ENCODE measurements around the gene KLHL1.

KLHL1 gene

DNA sequence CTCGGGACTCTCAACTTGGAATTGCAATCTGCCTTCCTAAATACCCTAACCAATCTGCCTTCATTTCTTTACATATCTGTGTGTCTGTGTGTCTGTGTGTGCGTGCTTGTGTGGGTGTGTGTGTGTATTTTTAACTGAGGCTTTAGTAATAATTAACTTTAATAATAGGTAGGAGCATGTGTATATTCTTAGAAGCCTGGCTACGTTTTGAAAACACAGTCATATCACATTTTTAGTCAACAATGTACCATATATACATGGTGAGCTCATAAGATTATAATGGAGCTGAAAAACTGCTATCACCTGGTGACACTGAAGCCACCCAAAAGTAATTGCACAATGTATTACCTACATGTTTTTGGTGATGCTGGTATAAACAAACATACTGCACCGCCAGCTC, 66.1 kb downstream of the KLHL1 start:
- TF ChIP-seq, protein P1, sequence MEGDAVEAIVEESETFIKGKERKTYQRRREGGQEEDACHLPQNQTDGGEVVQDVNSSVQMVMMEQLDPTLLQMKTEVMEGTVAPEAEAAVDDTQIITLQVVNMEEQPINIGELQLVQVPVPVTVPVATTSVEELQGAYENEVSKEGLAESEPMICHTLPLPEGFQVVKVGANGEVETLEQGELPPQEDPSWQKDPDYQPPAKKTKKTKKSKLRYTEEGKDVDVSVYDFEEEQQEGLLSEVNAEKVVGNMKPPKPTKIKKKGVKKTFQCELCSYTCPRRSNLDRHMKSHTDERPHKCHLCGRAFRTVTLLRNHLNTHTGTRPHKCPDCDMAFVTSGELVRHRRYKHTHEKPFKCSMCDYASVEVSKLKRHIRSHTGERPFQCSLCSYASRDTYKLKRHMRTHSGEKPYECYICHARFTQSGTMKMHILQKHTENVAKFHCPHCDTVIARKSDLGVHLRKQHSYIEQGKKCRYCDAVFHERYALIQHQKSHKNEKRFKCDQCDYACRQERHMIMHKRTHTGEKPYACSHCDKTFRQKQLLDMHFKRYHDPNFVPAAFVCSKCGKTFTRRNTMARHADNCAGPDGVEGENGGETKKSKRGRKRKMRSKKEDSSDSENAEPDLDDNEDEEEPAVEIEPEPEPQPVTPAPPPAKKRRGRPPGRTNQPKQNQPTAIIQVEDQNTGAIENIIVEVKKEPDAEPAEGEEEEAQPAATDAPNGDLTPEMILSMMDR (IDR thresholded peaks at IDR 0.05), result no peak

DNA sequence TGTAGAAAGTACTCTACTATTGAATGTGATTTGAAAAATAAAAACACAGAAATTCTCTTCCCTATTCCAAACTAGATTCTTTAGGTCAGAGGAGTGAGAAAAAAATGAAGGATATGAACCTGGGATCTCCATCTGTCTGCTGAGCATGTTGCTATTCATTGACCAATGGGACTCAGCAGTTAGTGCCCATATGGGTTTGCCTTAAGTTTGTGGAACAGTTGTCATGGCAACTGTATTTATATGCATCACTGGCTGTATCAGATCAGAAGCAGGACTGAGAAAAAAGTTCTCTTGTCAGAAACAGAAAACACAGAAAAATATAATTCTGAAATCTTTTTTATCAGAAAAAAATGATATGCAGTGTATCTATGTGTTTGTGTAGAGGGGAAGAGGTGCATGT, 74.0 kb downstream of the KLHL1 start:
- TF ChIP-seq, protein P1 (IDR thresholded peaks at IDR 0.05), result no peak

- TF ChIP-seq, protein P1 (IDR thresholded peaks at IDR 0.05), result no peak
Measured at GRCh38 chr13:70027551-70027950, 80.7 kb downstream of the KLHL1 start.

DNA sequence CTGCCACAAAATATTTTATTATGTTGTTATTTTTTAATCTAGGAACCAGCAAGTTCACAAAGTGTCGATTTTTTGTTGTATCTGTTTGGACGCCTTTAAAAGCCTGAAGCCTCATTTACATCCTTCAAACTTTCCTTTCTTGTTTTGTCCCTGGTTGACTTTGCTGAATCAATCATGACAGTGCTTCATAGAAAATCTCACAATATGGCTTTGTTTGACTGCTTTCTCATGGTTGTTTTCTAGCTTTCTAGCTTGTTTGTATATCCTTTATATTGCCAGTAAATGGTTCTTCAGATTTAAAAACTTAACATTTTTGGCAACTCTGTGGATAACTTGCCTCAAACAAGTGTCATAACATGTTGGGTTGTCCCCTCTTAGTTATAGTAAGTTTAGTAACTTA, 84.7 kb downstream of the KLHL1 start:
- TF ChIP-seq, protein P1 (IDR thresholded peaks at IDR 0.05), result no peak

- TF ChIP-seq, protein P1 (IDR thresholded peaks at IDR 0.05), result no peak
Measured at GRCh38 chr13:70022646-70023045, 85.6 kb downstream of the KLHL1 start.

DNA sequence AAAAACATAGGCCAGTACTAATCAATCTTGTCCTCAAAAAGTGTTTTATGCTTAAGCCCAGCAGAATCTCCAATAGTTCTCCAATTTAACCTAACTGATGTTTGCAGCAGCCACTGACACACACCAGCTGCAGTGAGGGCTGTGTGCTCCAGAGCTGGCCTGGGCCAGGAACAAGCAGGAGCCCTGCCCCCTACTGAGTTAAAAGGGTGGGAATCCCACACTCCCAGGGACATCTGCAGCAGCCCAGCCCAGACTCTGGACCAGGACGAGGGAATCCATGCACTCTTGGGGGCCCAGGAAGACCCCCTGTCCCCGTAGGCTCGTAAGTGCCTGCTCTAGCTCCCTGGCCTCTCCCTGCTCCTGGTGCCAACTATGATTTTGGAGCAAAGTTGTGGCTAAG, 92.1 kb downstream of the KLHL1 start:
- TF ChIP-seq, protein P1 (IDR thresholded peaks at IDR 0.05), result no peak

- TF ChIP-seq, protein P1 (IDR thresholded peaks at IDR 0.05), result no peak
Measured at GRCh38 chr13:70014337-70014736, 93.9 kb downstream of the KLHL1 start.

- TF ChIP-seq, protein P1 (IDR thresholded peaks at IDR 0.05), result no peak
Measured at GRCh38 chr13:69999875-70000274, 108.4 kb downstream of the KLHL1 start.
